ENCODE measurements around the gene SSPN. TPM values are rescaled to one million over a fixed set of nuclear protein-coding genes. Genes with fewer than 3 reads are reported as not detected.

Gene SSPN
- total RNA-seq, 1 experiment from 2014 or later: 10.4 TPM

- Histone ChIP-seq H3K9me2 (ENCODE audit: insufficient read depth) (no peaks in the 10 kb centered on the region), H3K27ac (no peak overlapping the region), H3K36me3 (ENCODE audit: low read depth) (no peaks in the 10 kb centered on the region), H3F3A (ENCODE audit: insufficient read depth, low read depth) (peaks cover 1% of the 10 kb centered on the region; the same call in 1 of the 2 replicates), H3K4me2 (no peak overlapping the region), H3K4me1 (replicated peaks; ENCODE audit: insufficient read depth) (peaks cover 7% of the 10 kb centered on the region), H3K9me3 (ENCODE audit: insufficient read depth, low read depth) (no peaks in the 10 kb centered on the region; the same call in 1 of the 2 replicates), H2AFZ (no peak overlapping the region), H3K27me3 (ENCODE audit: insufficient read depth, low read depth) (no peaks in the 10 kb centered on the region), H3K79me2 (ENCODE audit: low read depth) (no peaks in the 10 kb centered on the region), H3K4me3 (no peak overlapping the region), H4K20me1 (ENCODE audit: insufficient read depth) (no peaks in the 10 kb centered on the region)
- intact Hi-C loops (cut with micrococcal nuclease; ENCODE audit: unreplicated experiment): no loop called here
- TF ChIP-seq CTCF (conservative IDR thresholded peaks at IDR 0.05) (no peak), EZH2 (IDR thresholded peaks at IDR 0.05; ENCODE audit: low read depth) (no peak)
- CTCF ChIA-PET: no interaction called here
- BruUV-seq (replicated peaks): no TSS peak
- POLR2A ChIA-PET (ENCODE audit: unreplicated experiment): no interaction called here
- DNase-seq: no peak
Measured at GRCh38 chr12:26281320-26281719, 85.9 kb downstream of the SSPN start.

- H3K9me3 ChIP-seq (ENCODE audit: insufficient read depth, low read depth): no peaks in the 10 kb centered on the region; the same call in 1 of the 2 replicates
- H3K79me2 ChIP-seq (ENCODE audit: low read depth): no peaks in the 10 kb centered on the region
- POLR2A ChIA-PET (ENCODE audit: unreplicated experiment): no interaction called here
- no peak overlapping the region for H3K27ac ChIP-seq
- no peaks in the 10 kb centered on the region for H3K4me1 ChIP-seq (replicated peaks; ENCODE audit: insufficient read depth)
- TF ChIP-seq EZH2 (IDR thresholded peaks at IDR 0.05; ENCODE audit: low read depth) (no peak), CTCF (conservative IDR thresholded peaks at IDR 0.05) (no peak)
- no peak overlapping the region for H3K4me2 ChIP-seq
- peak in 1 of 2 experiments; percentile 36 for DNase-seq
- BruUV-seq (replicated peaks): no TSS peak
- no peaks in the 10 kb centered on the region for H3K9me2 ChIP-seq (ENCODE audit: insufficient read depth)
- intact Hi-C loops (cut with micrococcal nuclease; ENCODE audit: unreplicated experiment): no loop called here
- no peaks in the 10 kb centered on the region for H3K36me3 ChIP-seq (ENCODE audit: low read depth)
- CTCF ChIA-PET: no interaction called here
- H2AFZ ChIP-seq: no peak overlapping the region
- no peaks in the 10 kb centered on the region for H3K27me3 ChIP-seq (ENCODE audit: insufficient read depth, low read depth)
- H3K4me3 ChIP-seq: no peak overlapping the region
- H4K20me1 ChIP-seq (ENCODE audit: insufficient read depth): no peaks in the 10 kb centered on the region
- no peaks in the 10 kb centered on the region for H3F3A ChIP-seq (ENCODE audit: insufficient read depth, low read depth)
Measured at GRCh38 chr12:26282339-26282940, 87.1 kb downstream of the SSPN start.

GRCh38 chr12:26283046-26283445 is 87.7 kb downstream of the SSPN start:
- Histone ChIP-seq H3F3A (ENCODE audit: insufficient read depth, low read depth) (no peaks in the 10 kb centered on the region), H3K9me3 (ENCODE audit: insufficient read depth, low read depth) (no peaks in the 10 kb centered on the region; the same call in 1 of the 2 replicates), H3K27ac (no peak overlapping the region), H2AFZ (no peak overlapping the region), H3K9me2 (ENCODE audit: insufficient read depth) (no peaks in the 10 kb centered on the region), H3K27me3 (ENCODE audit: insufficient read depth, low read depth) (no peaks in the 10 kb centered on the region), H3K4me1 (replicated peaks; ENCODE audit: insufficient read depth) (no peaks in the 10 kb centered on the region), H3K4me2 (no peak overlapping the region), H4K20me1 (ENCODE audit: insufficient read depth) (no peaks in the 10 kb centered on the region), H3K79me2 (ENCODE audit: low read depth) (no peaks in the 10 kb centered on the region), H3K4me3 (no peak overlapping the region), H3K36me3 (ENCODE audit: low read depth) (no peaks in the 10 kb centered on the region)
- no peak for TF ChIP-seq CTCF (conservative IDR thresholded peaks at IDR 0.05)
- TF ChIP-seq EZH2 (IDR thresholded peaks at IDR 0.05; ENCODE audit: low read depth): no peak
- POLR2A ChIA-PET (ENCODE audit: unreplicated experiment): no interaction called here
- intact Hi-C loops (cut with micrococcal nuclease; ENCODE audit: unreplicated experiment): no loop called here
- DNase-seq: no peak
- CTCF ChIA-PET: no interaction called here
- no TSS peak for BruUV-seq (replicated peaks)

Measured in PC-9 (cell line).